GM18498 (cell line): ENCODE measurements around the gene GPR68.
"Not testable (repeated sequence)": the region's sequence is repeated elsewhere in the genome, so short reads cannot be mapped to it uniquely, and the experiment has no call there.

ENCODE experiments used
- ATAC-seq: cut with Tn5 transposase; IDR thresholded peaks from one replicate; pipeline ENCODE4 v1.9.1; 2021; ENCODE audit warnings: mild to moderate bottlenecking, moderate library complexity; ENCODE audit not compliant: unreplicated experiment

The GPR68 gene

DNA sequence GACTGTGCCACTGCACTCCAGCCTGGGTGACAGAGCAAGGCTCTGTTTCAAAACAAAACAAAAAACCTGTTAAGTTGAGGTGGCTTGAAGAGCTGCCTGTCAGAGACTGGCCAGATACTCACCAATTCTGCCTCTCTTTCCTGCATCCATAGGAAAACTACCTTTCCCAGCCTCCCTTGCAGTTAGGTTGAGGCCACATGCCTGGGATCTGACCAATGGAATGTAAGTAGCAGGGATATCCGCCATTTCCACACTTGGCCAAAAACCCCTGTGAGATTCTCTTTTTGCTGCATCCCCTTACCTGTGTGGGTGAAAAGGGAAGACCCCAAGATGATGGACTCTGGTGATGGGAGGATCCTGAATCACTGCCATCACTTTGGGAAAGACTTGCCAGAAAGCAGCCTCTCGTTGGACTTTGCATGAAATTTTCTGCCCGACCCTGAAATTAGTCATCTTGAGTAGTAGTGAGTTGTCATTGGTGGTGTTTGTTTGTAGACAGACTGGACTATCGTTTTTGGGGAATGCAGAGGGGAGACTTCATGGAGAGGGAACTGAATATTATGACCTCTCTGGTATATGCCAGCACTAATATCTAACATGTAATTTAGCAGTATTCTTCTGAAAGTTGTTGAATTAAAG is 14.0 kb downstream of the GPR68 start:
- ATAC-seq: no peak

DNA sequence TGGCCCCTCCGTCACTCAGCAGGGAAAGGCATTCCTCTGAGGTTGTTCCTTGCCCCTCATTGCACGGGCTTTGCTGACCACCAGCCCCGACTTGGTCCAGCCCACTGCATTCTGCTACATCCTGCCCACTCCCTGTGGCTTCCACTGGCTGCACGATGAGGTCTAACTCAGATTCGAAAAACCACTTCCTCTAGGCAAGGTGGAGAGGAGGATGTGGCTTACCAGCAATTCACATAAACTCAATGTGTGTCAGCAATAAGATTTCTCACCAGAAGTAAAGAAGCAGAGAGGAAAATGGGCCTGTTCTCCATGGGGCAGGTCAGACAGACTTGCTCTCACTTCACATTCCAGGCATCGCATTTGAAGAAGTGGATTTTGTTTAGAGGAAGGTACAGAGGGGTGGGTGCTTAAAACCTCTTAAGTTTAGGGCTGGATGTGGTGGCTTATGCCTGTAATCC is 14.7 kb downstream of the GPR68 start:
- ATAC-seq: peak; percentile 75

DNA sequence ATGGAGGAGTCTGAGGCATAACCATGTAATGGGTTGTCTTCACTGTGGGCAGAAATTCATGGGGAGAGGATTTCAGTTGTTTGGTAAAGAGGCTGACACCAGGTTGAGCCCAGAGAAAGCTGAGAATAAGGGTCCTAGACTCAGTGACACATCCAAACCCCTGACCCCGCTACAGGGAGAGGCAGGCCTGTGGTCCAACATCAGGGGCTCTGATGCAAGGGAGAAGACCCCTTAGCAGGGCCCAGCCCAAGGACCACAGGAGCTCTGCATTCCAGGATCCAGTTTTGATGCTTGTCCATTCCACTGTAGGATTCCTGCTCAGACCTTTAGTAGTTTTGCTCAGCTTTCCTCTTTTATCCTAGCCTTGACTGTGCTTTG is 15.5 kb downstream of the GPR68 start:
- no peak for ATAC-seq

DNA sequence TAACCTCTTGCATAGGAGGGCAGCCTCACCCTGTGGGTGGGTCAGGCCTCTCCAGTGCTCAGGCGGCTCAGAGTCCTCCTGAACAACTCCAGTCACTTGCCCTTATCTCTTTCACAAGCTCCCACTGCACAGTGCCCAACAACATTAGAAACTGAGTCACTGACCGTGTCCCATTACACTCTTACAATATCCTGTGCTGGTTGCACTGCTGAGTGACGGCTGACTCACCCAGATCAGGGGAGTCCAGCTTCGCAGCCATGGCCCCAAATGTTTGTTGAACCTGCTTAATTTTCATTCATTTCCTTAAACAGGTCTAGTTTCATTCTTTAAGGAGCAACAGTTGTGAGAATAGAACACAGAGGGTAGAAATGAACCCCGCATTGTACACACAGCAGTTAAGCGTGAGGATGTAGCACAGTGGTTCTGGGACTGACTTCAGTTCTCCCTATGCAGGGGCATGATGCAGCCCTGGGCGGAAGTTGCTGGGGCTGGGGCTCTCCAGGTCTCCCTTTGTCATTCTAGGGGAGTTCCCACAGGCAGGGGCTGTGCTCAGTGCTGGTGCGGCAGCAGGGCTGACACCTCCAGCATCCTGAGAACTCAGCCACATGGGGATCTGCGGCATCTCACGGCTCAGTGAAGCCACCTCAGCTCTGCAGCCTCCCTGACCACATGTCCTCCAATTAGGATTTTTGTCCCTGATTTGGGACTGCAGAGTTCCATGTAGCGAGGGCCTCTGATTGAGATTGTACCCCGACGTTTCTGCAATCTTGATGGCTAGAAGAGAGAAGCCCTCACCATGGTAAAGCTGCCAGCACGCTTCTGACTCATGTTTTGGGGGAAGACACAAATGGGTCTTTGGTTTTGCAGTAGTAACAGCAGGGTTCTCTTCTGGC is 16.1 kb downstream of the GPR68 start:
- peak; percentile 72 for ATAC-seq

DNA sequence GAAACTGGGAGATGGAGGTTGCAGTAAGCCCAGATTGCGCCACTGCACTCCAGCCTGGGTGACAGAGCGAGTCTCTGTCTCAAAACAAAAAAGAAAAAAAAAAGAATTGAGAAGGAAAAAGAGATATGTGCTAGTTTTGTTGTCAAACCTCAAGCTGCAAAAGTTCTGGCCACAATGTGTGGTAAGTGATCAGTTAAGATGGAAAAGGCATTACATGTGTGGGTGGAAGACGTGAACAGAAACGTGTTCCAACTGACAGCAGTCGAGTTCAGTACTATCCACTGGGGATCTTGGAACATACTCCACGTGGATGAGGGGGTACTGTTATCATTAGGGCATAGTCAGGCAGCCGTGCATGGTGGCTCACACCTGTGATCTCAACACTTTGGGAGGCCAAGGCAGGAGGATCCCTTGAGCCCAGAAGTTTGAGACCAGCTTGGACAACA is 17.3 kb downstream of the GPR68 start:
- ATAC-seq: no peak

DNA sequence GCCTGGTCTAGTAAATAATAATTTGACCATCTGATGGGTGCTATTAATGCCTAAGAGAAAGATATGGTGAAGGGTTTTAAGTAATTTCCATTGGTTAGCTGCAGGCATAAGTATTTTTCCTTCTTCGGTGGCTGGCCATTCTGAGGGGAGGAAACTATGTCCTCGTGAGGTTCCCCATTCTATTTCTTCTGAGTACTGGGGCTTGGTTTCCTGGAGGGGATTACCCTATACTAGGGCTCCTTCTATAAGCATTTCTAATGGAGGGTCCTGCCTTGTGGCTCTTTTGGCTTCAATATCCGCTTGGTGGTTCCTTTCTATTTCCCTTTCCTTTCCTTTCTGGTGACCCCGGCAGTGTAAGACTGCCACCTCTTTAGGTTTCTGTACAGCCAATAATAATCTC is 18.1 kb downstream of the GPR68 start:
- not testable (repeated sequence) for ATAC-seq

DNA sequence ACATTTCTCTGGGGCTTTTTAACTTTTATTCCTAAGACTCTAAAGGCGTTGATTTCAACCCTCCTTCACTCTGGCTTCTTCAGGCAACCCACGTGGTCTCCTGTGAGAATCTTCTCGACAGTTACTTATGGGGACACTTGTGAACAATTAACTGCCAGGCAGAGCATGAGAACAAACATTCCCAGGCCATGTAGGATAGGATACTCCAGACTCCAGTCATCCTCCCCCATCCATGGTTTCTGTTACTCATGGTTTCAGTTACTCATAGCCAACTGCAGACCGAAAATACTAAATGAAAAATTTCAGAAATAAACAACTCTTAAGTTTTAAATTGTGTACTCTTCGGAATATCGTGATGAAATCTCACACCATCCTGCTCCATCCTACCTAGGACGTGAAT is 19.5 kb downstream of the GPR68 start:
- no peak for ATAC-seq

DNA sequence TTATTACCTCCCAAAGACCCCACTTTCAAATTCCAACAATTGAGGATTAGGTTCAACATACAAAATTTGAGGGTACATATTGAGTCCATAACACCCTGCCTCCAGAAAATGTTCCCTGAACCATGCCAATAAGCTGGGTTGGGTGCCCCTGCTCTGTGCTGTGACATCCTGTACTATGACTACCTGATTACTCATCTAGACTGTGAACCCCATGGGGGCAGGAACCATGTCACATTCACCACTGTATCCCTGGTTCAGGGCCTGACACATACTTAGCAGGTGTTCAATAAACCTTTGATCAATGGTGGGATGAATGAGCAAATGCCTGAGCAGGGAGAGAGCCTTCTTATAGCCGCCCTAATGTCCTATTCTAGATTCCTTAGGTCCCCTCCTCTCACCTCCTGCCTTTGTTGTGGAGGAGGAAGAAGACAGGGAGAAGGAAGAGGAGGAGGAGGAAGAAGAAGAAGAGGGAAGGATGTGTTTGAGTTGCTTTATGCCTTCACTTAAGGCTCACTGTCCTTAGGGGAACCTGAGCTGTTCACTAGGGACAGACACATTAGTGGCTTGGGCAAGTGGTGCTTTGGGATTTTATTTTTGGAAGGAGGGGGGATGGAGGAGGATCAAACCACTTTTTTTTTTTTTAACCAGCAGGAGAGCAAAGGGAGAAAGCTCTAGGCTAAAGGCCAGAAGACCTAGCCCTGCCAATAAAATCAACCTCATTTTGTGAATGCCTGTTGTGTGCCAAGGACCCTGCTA is 21.3 kb downstream of the GPR68 start:
- no peak for ATAC-seq

DNA sequence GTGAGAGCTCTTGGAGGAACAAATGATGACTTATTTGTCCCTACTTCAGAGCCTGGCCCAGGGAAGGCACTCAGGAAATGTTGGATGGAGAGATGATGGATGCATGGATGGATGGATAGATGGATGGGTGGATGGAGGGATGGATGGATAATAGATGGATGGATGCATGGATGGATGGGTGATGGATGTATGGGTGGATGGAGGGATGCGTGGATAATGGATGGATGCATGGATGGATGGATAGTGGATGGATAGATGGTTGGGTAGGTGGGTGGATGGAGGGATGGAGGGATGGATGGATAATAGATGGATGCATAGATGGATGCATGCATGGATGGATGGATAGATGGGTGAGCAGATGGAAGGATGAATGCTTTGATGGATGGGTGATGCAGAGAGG is 23.2 kb downstream of the GPR68 start:
- no peak for ATAC-seq

DNA sequence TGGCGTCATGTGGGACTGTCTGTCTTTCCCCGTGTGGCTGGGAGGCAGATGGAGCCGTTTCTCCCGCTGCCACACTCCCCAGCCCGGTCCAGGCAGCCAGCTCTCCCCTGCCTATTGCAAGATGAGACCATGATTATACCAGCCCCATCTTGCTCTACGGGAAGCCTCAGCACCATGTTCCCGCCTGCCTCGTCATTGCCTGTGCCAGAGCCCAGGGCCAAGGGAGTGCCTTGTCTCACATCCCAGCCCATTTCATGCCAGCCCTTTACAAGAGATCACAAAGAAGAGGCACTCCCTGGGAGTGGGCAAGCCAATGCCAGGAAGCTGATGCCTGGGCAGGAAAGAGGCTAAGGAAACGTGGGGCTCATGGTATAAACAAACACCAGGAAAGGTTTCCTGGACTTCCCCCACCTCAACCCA is 23.9 kb downstream of the GPR68 start:
- ATAC-seq: no peak

DNA sequence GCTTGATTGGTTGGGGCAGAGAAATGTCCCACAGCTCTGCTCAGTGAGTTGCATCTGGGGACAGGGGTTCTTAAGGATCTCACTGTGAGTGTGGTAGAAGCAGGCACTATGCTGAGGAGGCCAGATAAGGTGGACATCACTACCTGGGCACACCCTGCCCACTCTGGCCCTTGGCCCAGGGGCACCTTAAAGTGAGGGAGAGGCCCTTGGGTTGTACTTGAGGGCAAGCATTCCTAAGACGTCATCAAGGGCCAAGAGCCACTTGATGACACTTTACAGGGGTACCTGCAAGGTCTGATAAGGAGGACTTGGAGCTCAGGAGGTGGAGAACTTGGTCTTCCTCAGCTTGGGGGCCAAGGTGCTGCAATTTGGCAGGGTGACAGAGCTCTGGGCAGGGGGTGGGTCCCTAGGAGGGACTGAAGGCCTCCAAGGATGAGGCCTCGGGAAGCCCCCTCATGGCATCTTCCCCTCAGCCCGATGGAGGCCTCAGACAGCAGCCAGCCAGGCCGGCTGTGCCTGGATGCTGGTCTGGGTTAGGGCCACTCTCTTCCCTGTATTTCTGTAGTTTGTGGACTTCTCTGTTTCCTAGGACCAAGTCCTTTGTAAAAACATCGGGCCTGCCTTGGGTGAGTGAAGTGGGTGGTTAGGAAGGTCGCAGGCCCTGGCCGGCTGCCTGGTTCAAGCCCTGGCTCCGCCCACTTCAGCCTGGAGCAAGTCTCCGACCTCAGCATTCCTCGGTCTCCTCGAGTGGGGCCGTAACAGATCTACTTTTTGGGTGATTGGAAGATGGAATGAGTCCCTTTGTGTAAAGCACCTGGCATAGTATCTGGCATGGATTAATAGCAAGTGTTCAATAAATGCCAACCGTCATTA is 24.8 kb downstream of the GPR68 start:
- no peak for ATAC-seq

DNA sequence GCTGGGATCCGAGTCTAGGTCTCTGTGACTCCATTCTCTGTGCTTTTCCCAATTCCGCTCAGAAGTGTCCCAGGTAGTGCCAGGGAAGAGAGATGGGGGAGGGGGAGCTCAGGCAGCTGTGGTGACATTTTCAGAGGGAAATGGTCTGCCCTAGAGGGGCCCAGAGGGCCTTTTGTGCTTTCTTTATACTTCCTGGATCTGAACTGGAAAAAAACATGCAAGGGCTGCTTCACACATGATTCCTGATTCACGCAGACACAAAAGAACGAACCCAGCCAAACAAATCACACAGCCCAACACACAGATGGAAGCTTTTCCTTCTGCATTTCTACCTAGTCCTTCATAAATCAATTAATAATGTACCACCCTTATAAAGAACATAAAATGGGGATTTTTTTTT is 26.5 kb downstream of the GPR68 start:
- ATAC-seq: no peak

DNA sequence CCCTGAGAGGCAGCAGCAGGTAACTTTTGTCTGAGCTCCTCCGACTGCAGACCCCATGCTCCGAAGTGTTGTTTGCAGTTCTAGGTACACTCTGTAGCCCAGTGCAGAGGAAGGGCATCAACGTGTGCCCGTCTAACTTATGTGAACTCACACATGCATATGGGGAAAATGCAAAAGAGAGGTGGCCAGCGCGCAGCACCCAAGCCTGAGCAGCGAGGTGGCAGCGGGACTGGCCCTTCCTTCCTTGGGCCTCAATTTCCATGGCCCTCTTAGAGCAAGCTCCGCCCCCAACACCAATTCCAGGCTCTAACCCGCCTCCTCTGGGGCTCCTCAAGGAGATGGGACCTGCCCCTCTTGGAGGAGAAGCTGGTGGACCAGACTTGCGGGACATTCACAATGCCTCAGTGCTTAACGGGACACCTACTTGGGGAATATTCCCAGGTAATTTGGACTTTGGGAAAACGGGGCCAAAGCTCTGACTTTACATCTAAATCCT is 27.7 kb downstream of the GPR68 start:
- ATAC-seq: no peak

DNA sequence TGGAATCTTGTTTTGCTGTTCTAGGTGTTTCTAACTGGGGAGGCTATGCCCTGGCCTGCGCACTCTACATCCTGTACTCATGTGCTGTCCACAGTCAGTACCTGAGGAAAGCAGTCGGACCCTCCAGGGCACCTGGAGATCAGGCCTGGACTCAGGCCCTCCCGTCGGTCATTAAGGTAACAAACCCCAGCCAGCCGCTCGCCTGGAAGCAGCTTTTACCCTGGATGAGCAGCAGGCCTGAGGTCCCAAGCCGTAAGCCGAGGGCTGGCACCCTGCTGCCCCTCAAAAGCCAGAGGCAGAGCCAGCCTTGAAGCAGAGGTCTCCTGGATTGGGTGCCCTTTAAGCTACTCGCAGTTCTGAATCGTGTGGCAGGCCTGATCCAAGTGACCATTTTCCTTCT is 29.1 kb downstream of the GPR68 start:
- ATAC-seq: no peak

DNA sequence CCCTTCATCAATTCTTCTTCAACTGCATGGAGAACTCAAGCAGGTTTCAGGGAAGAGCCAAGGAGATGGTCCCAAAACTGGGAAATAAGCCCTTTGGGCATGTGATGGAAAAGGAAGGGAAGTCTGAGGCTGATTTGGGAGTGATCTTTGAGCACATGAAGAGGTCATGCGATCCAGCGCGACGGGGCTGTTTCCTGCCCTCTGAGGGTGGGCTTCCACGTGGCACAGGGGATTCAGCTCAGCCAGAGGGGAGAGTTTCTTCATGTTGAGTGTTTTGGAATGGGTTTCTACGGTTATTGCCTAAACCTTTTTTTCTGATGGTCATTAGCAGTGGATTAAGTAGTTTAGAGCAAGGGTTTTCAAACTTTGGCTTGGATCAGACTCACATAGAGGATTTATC is 30.2 kb downstream of the GPR68 start:
- no peak for ATAC-seq

DNA sequence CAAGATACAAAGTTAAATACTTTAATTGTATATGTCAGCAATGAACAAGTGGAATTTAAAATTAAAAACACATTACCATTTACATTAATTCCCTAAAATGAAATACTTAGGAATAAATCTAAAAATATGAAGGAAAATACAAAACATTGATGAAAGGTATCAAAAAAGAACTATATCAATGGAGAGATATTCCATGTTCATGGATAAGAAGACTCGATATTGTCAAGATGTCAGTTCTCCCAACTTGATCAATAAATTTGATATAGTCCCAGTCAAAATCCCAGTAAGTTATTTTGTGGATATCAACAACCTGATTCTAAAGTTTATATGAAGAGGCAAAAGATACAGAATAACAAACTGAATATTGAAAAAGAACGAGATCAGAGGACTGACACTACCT is 33.5 kb downstream of the GPR68 start:
- ATAC-seq: no peak

DNA sequence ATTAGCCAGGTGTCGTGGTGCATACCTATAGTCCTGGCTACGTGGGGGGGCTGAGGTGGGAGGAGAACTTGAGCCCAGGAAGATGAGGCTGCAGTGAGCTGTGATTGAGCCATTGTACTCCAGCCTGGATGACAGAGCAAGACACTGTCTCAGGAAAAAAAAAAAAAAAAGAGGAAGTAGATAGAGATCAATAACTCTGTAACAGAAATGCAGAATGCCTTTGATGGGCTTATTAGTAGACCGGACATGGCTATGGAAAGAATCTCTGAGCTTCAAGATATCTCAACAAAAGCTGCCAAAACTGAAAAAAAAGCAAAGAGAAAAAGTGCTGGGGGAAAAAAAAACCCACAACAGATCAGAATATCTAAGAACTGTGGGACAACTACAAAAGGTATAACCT is 37.5 kb downstream of the GPR68 start:
- no peak for ATAC-seq

DNA sequence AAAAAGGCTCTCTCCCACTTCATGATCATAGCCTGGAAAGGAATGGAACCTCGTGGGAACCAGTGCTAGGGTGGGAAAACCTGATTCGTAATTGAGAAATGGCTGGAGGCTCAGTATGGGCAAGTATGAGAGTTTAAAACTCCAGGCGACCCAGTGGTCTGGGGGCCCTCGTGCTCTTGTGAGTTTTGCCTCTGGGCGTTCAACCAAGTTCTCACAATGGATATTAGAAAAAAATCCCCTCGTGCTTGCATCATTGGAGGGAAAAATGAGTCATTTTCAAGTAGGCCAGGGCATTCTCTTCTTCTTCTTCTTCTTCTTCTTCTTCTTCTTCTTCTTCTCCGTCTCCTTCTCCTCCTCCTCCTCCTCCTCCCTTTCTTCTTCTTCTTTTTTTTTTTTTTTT is 39.0 kb downstream of the GPR68 start:
- no peak for ATAC-seq

DNA sequence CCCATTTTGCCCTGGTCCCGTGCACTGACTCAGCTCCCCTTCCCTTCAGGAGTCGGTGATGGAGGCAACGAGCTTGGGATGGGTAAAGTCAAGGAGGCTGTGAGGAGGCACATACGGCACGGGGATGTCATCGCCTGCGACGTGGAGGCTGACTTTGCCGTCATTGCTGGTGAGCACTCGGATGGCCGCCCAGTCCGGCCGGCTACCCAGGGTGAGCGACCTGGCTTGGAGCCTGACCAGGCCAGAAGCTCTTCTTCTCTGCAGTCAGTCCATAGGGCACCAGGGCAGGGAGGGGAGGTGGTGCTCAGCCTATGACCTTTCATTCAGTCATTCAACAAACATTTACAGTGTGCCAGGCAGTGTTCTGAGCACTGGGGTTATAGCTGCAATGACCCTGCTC is 39.8 kb downstream of the GPR68 start:
- no peak for ATAC-seq

DNA sequence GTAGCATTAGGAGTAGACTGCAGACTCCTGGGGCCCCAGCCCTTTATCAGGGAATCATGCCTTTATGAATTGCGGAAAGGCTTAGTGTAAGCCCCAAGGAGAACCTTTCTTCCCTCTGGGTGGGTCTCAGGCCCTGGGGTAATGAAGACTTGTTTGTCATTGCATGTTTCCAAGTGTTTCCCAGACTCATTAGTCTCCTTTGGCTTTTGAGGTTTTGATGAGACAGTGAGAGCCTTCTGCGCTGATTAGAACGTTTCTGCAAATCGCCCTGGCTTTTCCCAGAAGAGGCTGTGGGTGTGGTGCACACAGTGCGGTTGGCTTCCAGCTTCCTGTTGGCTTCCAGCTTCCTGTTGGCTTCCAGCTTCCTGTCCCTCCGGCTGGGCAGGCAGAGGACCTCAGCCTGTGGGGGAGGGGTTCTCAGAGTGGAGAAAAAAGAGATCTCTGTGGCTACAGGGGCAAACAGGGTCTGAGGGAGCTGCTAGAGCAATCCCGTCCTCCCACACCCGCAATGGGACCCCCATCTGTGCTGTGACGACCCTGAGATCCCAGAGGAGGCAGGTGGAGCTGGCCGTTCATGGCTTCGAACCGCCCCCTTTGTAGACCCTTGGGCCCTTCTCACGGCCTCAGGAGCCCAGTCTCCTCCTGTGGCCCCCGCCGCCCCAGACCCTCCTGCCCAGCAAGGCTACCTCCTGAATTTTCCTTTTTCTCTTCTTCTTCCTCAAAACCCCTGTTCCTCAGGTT is 42.1 kb downstream of the GPR68 start:
- ATAC-seq: no peak
